T47D (cell line): Measurements from ENCODE around the gene MYADML2.
"Not testable (repeated sequence)": the region's sequence is repeated elsewhere in the genome, so short reads cannot be mapped to it uniquely, and the experiment has no call there.

ENCODE experiments used
- DNase-seq, 2 experiments: peaks; one replicate each; pipeline versions ENCODE4 v3.0.0 to v3.0.0-alpha.2; 2011 to 2012; ENCODE audit warnings: low read depth in 1 of 2, low spot score in 1 of 2
- JUND ChIP-seq: IDR thresholded peaks from 2 replicates; pipeline ENCODE4 v1.6.1; 2012; ENCODE audit warnings: low read depth
- in situ Hi-C: cut with HindIII; loops from 2 replicates; pipeline ENCODE4 v1.10.0; 2016; ENCODE audit warnings: low sequenced_read_pairs, low pct_unique_long_range_greater_than_20kb

Gene MYADML2

GRCh38 chr17:81920612-81921536, 26.2 kb downstream of the MYADML2 start:
- TF ChIP-seq JUND: no peak
- DNase-seq: no peak
- in situ Hi-C loops: no loop called here

- no peak for DNase-seq
- in situ Hi-C loops: no loop called here
These were observed 28.0 kb downstream of the MYADML2 start for GRCh38 chr17:81918832-81919545.

GRCh38 chr17:81918333-81918669, 28.7 kb downstream of the MYADML2 start:
- DNase-seq, in situ Hi-C loops: not testable (repeated sequence)

More at GRCh38 chr17:81918832-81919545, 28.0 kb downstream of the MYADML2 start:
- no peak for TF ChIP-seq JUND

- DNase-seq: peak; percentile 86 to 100
- in situ Hi-C loops: no loop called here
- no peak for TF ChIP-seq JUND
These were observed 29.3 kb downstream of the MYADML2 start, which contains the start of gene SIRT7 for GRCh38 chr17:81917565-81918332. Gene SIRT7 (minus strand): TSS chr17:81918176. CDS start chr17:81918131, 45 bp downstream.

- no peak for DNase-seq
- in situ Hi-C loops: no loop called here
- TF ChIP-seq JUND: no peak
These were observed 30.6 kb downstream of the MYADML2 start for GRCh38 chr17:81916234-81917001.

- TF ChIP-seq JUND: no peak
- DNase-seq: no peak
- in situ Hi-C loops: no loop called here
These were observed 31.7 kb downstream of the MYADML2 start for GRCh38 chr17:81915331-81915730.

GRCh38 chr17:81914103-81914850, 32.8 kb downstream of the MYADML2 start:
- in situ Hi-C loops: no loop called here
- TF ChIP-seq JUND: no peak
- DNase-seq: no peak

GRCh38 chr17:81913394-81914102, 33.5 kb downstream of the MYADML2 start:
- in situ Hi-C loops: no loop called here
- DNase-seq: no peak
- no peak for TF ChIP-seq JUND

GRCh38 chr17:81912441-81913309, 34.4 kb downstream of the MYADML2 start:
- no peak for TF ChIP-seq JUND
- in situ Hi-C loops: no loop called here
- no peak for DNase-seq

- TF ChIP-seq JUND: no peak
- no peak for DNase-seq
- in situ Hi-C loops: no loop called here
These were observed 35.1 kb downstream of the MYADML2 start for GRCh38 chr17:81911969-81912368.
